KMS-11 (cell line): ENCODE measurements around the gene CRTC3.

ENCODE experiments used
- H2AFZ ChIP-seq: fragments of 200-600 bp; sonication (generic); 2 replicates; pipeline ENCODE4 v1.6.1; 2016; ENCODE audit warnings: antibody characterized with exemption, mixed run types, low read depth
- H3K27ac ChIP-seq: fragments of 200-600 bp; sonication (generic); 2 replicates; pipeline ENCODE4 v1.6.1; 2016; ENCODE audit warnings: mild to moderate bottlenecking, mixed run types
- H3K27me3 ChIP-seq: fragments of 200-600 bp; sonication (generic); 2 replicates; pipeline ENCODE4 v1.6.1; 2017; ENCODE audit warnings: mild to moderate bottlenecking, low read depth, mixed run types, moderate library complexity; ENCODE audit not compliant: insufficient read depth
- H3K36me3 ChIP-seq: fragments of 200-600 bp; sonication (generic); 2 replicates; pipeline ENCODE4 v1.6.1; 2017; ENCODE audit warnings: mild to moderate bottlenecking, mixed run types; ENCODE audit not compliant: insufficient read depth
- H3K4me1 ChIP-seq: fragments of 200-600 bp; sonication (generic); 2 replicates; pipeline ENCODE4 v1.6.1; 2016; ENCODE audit warnings: mild to moderate bottlenecking, low read depth, mixed run types; ENCODE audit not compliant: poor library complexity, severe bottlenecking
- H3K4me2 ChIP-seq: fragments of 200-600 bp; sonication (generic); 2 replicates; pipeline ENCODE4 v1.7.0; 2016; ENCODE audit warnings: mild to moderate bottlenecking, mixed run types
- H3K4me3 ChIP-seq: fragments of 200-600 bp; sonication (generic); IDR thresholded peaks from 2 replicates; pipeline ENCODE4 v1.6.1; 2017; ENCODE audit warnings: low read depth, low read length, mixed read lengths; ENCODE audit not compliant: insufficient read depth
- H3K79me2 ChIP-seq: fragments of 200-600 bp; sonication (generic); 2 replicates; pipeline ENCODE4 v1.6.1; 2016; ENCODE audit warnings: low read depth, mixed run types; ENCODE audit not compliant: insufficient read depth
- H3K9ac ChIP-seq: fragments of 200-600 bp; sonication (generic); 2 replicates; pipeline ENCODE4 v1.6.1; 2016; ENCODE audit warnings: mild to moderate bottlenecking, mixed run types
- H4K20me1 ChIP-seq: fragments of 200-600 bp; sonication (generic); 2 replicates; pipeline ENCODE4 v1.6.1; 2016; ENCODE audit warnings: mild to moderate bottlenecking, mixed run types; ENCODE audit not compliant: insufficient read depth
- TF ChIP-seq, protein P1 (sequence below): fragments of 200-600 bp; sonication (generic); conservative IDR thresholded peaks from 2 replicates; pipeline ENCODE4 v1.6.1; 2017; ENCODE audit warnings: low read depth, mild to moderate bottlenecking, antibody characterized with exemption, low read length, moderate library complexity, mixed read lengths

The CRTC3 gene

DNA sequence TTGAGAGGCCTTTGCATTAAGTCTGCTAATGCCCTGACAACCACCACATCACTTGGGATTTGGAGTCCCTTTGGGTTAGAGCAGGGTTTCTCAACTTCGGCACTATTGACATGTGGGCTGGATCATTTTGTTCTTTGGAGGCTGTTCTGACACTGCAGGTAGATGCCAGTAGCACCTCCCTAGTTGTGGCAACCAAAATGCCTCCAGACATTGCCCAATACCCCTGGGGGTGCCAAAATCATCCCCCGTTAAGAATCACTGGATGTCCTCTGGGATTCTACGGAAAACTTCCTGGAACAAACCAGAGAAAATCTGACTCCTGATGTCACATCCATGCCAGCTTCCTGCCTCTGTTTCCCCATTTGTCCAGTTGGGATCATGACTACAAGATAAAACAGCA, 150.2 kb downstream of the CRTC3 start:
- Histone ChIP-seq H3K4me2 (no peak overlapping the region), H4K20me1 (no peaks in the 10 kb centered on the region), H3K27ac (no peak overlapping the region), H3K27me3 (no peaks in the 10 kb centered on the region), H3K4me3 (no peak overlapping the region), H3K9ac (no peak overlapping the region), H3K36me3 (no peaks in the 10 kb centered on the region), H3K4me1 (peaks cover 27% of the 10 kb centered on the region), H3K79me2 (no peaks in the 10 kb centered on the region), H2AFZ (no peak overlapping the region)
- TF ChIP-seq, protein P1, sequence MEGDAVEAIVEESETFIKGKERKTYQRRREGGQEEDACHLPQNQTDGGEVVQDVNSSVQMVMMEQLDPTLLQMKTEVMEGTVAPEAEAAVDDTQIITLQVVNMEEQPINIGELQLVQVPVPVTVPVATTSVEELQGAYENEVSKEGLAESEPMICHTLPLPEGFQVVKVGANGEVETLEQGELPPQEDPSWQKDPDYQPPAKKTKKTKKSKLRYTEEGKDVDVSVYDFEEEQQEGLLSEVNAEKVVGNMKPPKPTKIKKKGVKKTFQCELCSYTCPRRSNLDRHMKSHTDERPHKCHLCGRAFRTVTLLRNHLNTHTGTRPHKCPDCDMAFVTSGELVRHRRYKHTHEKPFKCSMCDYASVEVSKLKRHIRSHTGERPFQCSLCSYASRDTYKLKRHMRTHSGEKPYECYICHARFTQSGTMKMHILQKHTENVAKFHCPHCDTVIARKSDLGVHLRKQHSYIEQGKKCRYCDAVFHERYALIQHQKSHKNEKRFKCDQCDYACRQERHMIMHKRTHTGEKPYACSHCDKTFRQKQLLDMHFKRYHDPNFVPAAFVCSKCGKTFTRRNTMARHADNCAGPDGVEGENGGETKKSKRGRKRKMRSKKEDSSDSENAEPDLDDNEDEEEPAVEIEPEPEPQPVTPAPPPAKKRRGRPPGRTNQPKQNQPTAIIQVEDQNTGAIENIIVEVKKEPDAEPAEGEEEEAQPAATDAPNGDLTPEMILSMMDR = no peak

DNA sequence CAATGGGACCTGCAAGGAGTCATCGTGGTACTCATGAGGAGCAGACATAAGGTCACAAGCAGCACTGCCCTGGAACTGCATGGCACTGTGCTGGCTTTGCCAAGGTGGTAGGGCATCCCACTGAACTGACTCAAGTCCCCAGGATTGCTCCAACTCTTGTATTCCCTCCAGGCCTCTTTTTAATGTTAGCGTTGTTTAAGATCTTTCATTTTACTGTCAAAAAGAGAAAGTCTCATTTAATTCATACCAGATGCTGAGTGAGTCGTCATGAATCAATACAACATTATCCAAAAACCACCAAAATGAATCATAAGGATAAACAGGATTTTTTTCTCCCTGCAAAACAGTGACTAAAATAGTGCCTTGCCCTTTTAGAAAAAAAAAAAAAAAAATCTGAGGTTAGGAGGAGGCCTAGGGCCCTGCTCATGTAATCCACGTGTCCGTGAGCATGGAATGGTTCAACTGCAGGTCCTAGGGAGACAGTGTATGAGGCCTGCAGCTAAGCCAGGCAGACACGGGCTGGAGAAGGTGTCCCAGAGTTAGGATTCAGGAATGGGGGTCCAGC, 150.7 kb downstream of the CRTC3 start:
- TF ChIP-seq, protein P1 = no peak
- Histone ChIP-seq H3K4me1 (peaks cover 31% of the 10 kb centered on the region), H3K27ac (no peak overlapping the region), H4K20me1 (no peaks in the 10 kb centered on the region), H3K9ac (no peak overlapping the region), H3K4me2 (no peak overlapping the region), H3K36me3 (no peaks in the 10 kb centered on the region), H2AFZ (no peak overlapping the region), H3K4me3 (no peak overlapping the region), H3K27me3 (no peaks in the 10 kb centered on the region), H3K79me2 (no peaks in the 10 kb centered on the region)

DNA sequence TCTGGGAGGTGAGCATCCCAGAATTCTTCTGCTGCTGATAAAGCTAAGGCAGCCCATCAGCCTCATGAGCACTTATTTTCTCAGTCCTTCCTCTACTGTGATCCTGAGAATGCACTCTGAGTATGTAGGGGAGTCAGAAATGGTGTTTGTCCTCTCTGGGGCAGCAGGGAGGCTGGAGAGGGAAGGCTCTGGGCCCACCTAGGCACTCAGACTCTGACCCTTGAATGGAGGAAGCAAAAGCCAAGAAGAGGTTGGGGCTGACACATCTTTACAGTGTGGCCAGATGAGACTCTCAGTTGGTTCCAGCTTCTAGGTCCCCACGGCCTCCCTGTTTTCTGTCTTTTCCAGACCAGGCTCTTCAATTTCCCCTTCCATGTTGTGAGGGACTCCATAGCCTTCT, 151.3 kb downstream of the CRTC3 start:
- H3K36me3 ChIP-seq = no peaks in the 10 kb centered on the region
- no peak overlapping the region for H3K4me3 ChIP-seq
- H3K27me3 ChIP-seq = no peaks in the 10 kb centered on the region
- H3K9ac ChIP-seq = no peak overlapping the region
- no peak overlapping the region for H3K27ac ChIP-seq
- H4K20me1 ChIP-seq = no peaks in the 10 kb centered on the region
- TF ChIP-seq, protein P1 = no peak
- no peak overlapping the region for H2AFZ ChIP-seq
- no peaks in the 10 kb centered on the region for H3K79me2 ChIP-seq
- H3K4me1 ChIP-seq = peaks cover 37% of the 10 kb centered on the region
- H3K4me2 ChIP-seq = no peak overlapping the region

DNA sequence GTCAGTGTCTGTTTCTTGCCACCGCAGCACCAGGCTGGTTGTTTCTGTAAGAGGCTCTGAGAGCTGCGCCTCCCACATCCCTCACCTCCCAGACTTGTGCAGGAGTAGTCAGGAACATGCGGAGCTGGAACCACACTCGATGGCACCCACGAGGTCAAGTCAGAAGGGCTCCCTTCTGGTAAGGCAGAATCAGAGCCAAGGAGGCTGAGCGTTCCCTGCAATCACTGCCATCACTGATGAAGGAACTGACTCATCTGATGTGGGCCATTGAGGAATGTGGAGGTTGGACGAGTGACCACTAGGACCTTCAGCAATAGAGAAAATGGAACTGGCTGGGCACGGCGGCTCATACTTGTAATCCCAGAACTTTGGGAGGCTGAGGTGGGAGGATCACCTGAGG, 151.8 kb downstream of the CRTC3 start:
- Histone ChIP-seq H3K4me1 (peaks cover 42% of the 10 kb centered on the region), H3K9ac (no peak overlapping the region), H4K20me1 (no peaks in the 10 kb centered on the region), H3K4me2 (no peak overlapping the region), H3K36me3 (no peaks in the 10 kb centered on the region), H3K27ac (no peak overlapping the region), H3K79me2 (no peaks in the 10 kb centered on the region), H3K4me3 (no peak overlapping the region), H2AFZ (no peak overlapping the region), H3K27me3 (no peaks in the 10 kb centered on the region)
- TF ChIP-seq, protein P1 = no peak

DNA sequence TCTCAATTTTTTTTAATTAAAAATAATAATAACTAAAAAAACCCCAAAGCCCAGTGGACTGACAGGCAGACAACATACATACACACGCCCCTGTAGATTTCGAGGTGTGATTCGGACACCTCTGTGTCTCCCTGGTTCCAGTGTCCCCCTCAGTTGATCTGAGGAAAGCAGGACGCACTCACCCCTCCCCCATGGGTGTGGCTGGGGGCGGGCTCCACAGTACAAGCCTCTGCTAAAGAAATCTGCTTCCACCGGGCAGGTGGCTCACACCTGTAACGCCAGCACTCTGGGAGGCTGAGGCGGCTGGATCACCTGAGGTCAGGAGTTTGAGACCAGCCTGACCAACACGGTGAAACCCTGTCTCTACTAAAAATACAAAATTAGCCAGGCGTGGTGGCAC, 153.6 kb downstream of the CRTC3 start:
- Histone ChIP-seq H2AFZ (no peak overlapping the region), H3K4me1 (peaks cover 46% of the 10 kb centered on the region), H4K20me1 (no peaks in the 10 kb centered on the region)

More for the DNA sequence above, 153.6 kb downstream of the CRTC3 start:
- H3K27ac ChIP-seq = no peak overlapping the region
- H3K79me2 ChIP-seq = no peaks in the 10 kb centered on the region
- H3K36me3 ChIP-seq = no peaks in the 10 kb centered on the region
- TF ChIP-seq, protein P1 = no peak
- no peak overlapping the region for H3K4me2 ChIP-seq
- H3K4me3 ChIP-seq = no peak overlapping the region
- no peaks in the 10 kb centered on the region for H3K27me3 ChIP-seq
- H3K9ac ChIP-seq = no peak overlapping the region
